ENCODE data around the gene USP36. TPM values are rescaled to one million over a fixed set of nuclear protein-coding genes. Genes with fewer than 3 reads are reported as not detected.

The USP36 gene
- total RNA-seq, 2 donors from 2014 or later, result 82.2 to 88.1 TPM

DNA sequence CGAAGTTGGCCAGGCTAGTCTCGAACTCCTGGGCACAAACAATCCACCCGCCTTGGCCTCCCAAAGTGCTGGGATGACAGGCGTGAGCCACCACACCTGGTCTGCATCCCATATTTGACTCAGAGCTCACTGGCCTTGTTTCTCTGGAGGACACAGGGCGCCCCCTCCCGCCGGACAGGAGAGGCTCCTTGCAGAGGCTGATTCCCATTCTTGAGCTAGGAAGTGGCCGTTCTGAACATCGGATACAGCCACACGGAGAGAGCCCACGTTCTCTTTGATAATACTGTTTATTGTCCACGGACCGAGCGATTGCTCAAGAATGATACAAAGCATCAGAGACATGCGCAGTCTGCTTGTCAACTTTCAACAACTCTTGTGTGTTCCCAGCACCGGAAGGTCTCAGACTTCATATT, 12.1 kb upstream of the USP36 start:
- Mint-ChIP-seq H3K27ac (no peak overlapping the region), H3K36me3 (no peaks in the 10 kb centered on the region), H3K9me3 (no peaks in the 10 kb centered on the region)
- ATAC-seq (no peak), DNase-seq (ENCODE audit: low spot score in 2 of 2) (no peak)

DNA sequence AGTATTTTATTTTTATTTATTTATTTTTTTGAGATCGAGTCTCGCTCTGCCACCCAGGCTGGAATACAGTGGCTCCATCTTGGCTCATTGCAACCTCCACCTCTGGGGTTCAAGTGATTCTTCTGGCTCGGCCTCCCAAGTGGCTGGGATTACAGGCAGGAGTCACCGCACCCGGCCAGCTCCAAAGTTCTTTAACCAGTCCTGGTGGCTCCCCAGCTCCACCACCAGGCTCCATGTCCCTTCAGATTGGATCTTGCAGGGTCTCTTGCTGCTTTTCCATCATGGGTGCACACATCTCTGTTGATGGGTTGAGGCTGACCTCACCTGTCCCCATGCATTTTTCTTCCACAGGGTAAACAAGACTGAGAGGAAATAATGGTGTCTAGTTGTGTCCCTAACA, 8.4 kb upstream of the USP36 start:
- H3K9me3 Mint-ChIP-seq, result no peaks in the 10 kb centered on the region
- DNase-seq (ENCODE audit: low spot score in 2 of 2) (no peak), ATAC-seq (no peak)
- H3K36me3 Mint-ChIP-seq, result no peaks in the 10 kb centered on the region
- peak overlapping the region in 1 of 2 donors; percentile 68 for H3K27ac Mint-ChIP-seq

DNA sequence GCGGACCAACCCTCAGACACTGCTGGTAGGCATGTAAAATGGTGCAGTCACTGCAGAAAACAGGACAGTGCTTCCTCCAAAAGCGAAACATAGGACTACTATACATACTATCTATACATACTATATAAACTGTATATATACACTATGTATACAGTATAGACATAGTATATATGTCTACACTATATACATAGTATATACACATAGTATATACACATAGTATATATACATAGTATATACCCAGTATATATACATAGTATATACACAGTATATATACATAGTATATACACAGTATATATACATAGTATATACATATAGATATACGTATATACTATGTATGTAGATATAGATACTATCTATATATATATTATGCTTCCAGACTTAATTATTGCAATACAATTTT, 6.4 kb upstream of the USP36 start:
- no peak for DNase-seq (ENCODE audit: low spot score in 2 of 2)

DNA sequence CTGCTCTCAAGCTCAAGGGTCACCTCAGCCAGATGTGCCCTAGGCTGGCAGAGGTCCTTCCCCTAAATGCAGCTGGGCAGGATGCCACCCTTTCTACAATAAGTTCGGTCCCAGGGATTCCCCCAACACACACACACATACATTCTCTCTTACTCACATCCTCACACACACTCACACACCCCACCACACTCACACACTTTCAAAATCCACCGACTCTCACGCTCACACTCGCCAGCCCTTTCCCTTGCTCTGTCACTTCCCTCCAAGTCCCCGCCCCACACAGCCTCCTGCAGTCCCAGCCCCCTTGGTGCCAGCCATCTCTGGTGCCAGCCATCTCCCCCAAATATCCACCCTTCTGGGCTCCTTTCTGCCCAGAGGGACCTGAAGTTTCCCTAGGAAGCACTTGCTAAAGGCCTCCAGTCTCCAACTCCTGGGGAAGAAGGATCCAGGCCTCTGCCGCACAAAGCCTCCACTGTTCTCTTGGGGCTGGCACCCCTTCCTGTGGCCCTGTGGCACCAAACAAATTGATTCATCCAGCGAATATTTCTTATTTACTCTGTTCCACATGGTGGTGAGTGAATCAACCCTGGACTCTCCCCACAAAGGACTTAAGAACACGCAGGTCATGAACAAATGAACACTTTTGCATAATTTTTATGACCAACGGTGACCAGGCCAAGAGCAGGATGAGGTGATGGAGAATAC, 3.8 kb upstream of the USP36 start:
- Mint-ChIP-seq H3K27ac (peak overlapping the region in 1 of 2 donors; percentile 68), H3K9me3 (no peaks in the 10 kb centered on the region), H3K36me3 (peaks cover 5% of the 10 kb centered on the region in 2 donors)
- DNase-seq (ENCODE audit: low spot score in 2 of 2) (no peak), ATAC-seq (no peak)

More for the DNA sequence above, 6.4 kb upstream of the USP36 start:
- H3K36me3 Mint-ChIP-seq, result no peaks in the 10 kb centered on the region
- H3K27ac Mint-ChIP-seq, result no peak overlapping the region
- ATAC-seq, result no peak
- no peaks in the 10 kb centered on the region for H3K9me3 Mint-ChIP-seq

DNA sequence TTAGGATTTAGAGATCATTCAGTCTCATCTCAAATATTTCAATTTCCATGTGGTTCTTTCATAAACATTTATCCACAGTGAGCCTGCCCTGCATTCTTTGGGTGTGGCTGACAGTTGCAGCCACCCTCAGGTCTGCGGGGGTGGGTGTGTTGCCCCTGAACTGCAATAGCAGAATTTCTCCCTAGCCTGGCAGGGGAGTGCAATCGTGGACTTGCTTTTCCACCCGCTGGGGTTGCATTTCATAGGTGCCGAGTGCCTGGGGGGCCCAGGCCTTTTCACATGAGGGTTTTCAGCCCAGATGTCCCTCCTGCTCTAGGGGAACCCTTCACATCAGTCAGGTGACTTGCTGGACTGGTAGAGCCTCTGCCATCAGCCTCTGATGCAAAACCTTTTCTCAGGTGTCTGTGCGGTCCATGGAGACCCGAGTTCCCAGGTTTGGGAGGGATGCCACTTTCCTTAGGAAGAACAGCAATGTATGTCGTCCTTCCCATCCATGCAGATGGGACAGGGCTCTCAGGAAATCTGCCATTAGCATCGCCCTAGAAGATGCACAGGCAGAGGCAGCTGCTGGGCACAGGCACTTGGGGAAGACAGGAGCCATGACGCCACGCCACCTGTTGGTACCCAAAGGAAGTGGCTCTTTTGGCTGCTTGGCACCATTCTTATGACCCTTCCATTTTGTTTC, 2.4 kb upstream of the USP36 start:
- Mint-ChIP-seq H3K27ac (no peak overlapping the region), H3K9me3 (no peaks in the 10 kb centered on the region), H3K36me3 (peaks cover 15 to 16% of the 10 kb centered on the region in 2 donors)
- ATAC-seq (no peak), DNase-seq (ENCODE audit: low spot score in 2 of 2) (peak in 1 of 2 donors; percentile 57)

DNA sequence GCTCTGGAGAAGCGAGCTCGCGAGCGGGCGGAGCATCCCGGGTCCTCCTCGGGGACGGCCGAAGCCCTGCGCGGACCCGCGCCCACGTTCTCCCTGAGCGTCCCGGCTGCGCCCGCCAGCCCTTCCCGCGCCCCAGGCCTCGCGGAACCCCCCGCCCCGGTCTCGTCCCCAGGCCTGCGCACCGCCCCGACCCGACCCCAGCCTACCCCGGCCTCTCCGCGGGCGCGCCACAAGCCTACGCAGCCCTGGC, 159 bp downstream of the USP36 start:
- ATAC-seq (no peak), DNase-seq (ENCODE audit: low spot score in 2 of 2) (no peak)
- Mint-ChIP-seq H3K36me3 (peaks cover 28 to 32% of the 10 kb centered on the region in 2 donors), H3K27ac (peak overlapping the region; percentile 88 to 95), H3K9me3 (no peaks in the 10 kb centered on the region)

DNA sequence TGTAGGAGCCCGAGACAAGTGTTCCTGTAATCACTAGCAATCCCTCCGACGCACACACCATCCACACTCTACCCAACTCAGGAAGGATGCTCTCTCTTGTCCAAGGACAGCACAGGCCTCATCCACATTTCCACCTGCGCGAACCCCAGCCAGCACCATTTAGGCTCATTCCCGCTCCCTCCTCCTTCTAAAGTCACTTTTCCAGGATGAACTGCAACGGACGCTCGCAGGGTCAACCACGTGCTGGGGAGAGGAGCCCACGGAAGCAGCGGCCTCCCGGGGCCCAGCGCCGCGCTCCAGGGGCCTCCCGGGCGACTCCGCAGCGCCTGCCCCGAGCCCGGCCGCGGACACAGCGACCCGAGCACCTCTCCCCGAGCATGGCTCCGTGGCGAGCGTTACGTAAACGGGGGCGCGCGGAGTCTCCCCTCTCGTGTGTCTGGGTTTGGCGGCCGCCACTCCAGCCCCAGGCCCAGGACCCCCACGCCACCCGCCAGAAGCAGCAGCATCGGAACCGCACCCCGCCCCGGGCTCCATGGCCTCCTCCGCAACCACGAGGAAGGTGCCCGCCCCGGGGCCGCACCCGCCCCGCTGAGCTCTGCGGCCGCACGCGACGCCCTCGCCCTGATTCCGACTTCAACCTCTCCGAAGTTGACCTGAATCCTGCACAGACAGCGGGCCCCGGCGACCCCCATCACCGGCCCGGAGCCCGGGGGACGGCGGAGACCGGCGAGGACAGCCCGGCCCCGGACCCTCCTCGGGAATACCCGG, 668 bp downstream of the USP36 start:
- ATAC-seq, result peak; percentile 10 to 23
- peak overlapping the region; percentile 88 to 97 for H3K27ac Mint-ChIP-seq
- peak; percentile 51 to 57 for DNase-seq (ENCODE audit: low spot score in 2 of 2)
- no peaks in the 10 kb centered on the region for H3K9me3 Mint-ChIP-seq
- peaks cover 28 to 32% of the 10 kb centered on the region in 2 donors for H3K36me3 Mint-ChIP-seq

DNA sequence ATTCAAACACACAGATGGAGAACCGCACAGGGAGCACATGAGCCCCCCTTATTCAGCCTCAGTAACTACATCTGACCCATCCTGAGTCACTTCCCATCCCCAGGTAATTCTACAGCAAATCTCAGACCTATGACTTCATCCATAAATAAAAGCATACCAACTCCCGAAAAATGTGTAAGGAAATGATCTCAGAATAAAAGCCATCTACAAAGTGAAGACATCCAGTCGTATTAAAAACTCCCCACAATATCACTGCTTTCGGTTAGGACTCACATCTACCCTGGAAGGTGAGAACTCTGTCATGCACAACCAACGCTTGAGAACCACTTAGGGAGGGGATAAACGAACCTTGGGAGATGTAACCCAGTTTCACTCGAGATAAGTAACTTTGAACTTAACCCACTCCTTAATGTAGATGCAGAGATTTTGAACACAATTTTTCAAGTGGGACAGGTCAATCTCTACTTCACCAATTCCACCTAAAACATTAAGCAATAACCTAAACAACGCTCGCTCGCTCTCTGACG, 1.3 kb downstream of the USP36 start:
- no peaks in the 10 kb centered on the region for H3K9me3 Mint-ChIP-seq
- DNase-seq (ENCODE audit: low spot score in 2 of 2) (no peak), ATAC-seq (no peak)
- peaks cover 28 to 32% of the 10 kb centered on the region in 2 donors for H3K36me3 Mint-ChIP-seq
- peak overlapping the region; percentile 88 to 97 for H3K27ac Mint-ChIP-seq

DNA sequence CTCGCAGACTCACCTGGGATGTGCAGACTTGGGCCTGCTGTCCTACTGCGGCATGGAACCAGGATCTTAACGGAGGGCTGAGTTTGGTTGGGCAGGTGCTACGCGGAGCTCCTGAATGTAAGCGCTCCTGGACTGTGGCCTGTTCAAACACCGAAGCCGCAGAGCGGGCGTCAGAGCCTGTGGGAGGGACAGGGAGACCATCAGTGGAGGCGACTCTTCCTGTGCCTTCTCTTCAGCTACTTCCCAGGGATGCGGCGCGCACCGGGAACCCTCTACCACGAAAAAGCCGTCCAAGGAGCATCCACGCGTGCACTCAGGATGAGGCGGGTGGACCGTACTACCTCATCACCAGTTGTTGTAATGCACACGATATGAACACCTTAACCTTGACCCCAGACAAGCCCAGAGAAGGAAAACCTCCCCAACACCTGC, 2.0 kb downstream of the USP36 start:
- no peak for ATAC-seq
- DNase-seq (ENCODE audit: low spot score in 2 of 2), result no peak
- Mint-ChIP-seq H3K27ac (peak overlapping the region; percentile 88 to 97), H3K36me3 (peaks cover 28 to 33% of the 10 kb centered on the region in 2 donors), H3K9me3 (no peaks in the 10 kb centered on the region)

DNA sequence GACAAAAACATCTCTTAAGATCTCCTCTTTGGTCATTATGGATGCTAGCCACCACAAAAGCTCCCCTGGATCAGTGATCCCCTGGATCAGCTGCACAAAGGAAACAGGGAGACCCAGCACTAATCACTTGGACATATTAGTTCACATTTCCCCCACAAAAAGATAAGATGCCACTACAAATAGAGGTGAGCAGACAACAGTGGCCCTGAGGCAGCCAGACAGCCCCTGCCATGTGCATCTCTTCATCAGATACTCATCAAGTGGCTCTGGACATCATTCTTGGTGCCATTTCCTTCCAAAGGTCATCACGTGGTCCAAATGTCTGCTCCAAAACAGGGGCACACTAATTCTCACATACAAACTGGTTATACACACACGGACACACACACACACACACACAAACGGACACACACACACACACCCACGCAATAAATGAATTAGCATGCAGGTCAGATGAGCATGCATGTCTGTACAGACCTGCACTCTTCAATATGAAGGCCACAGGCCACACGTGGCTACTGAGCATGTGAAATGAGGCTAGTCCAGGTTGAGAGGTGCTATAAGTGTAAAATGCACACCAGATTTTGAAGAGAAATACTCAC, 4.1 kb downstream of the USP36 start:
- Mint-ChIP-seq H3K9me3 (no peaks in the 10 kb centered on the region), H3K27ac (no peak overlapping the region), H3K36me3 (peaks cover 40 to 41% of the 10 kb centered on the region in 2 donors)
- no peak for ATAC-seq
- no peak for DNase-seq (ENCODE audit: low spot score in 2 of 2)

DNA sequence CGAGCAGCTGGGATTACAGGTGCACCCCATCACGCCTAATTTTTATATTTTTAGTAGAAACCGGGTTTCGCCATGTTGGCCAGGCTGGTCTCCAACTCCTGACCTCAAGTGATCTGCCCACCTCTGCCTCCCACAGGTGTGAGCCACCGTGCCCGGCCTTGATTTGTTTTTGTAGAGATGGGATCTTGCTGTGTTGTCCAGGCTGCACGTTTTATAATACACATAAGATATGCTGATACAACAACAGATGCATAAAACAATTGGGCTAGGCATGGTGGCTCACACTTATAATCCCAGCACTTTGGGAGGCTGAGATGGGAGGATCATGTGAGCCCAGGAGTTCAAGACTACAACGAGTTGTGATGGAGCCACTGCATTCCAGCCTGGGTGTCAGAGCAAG, 6.0 kb downstream of the USP36 start:
- DNase-seq (ENCODE audit: low spot score in 2 of 2) (no peak), ATAC-seq (no peak)
- Mint-ChIP-seq H3K36me3 (peaks cover 37 to 45% of the 10 kb centered on the region in 2 donors), H3K9me3 (no peaks in the 10 kb centered on the region), H3K27ac (no peak overlapping the region)

DNA sequence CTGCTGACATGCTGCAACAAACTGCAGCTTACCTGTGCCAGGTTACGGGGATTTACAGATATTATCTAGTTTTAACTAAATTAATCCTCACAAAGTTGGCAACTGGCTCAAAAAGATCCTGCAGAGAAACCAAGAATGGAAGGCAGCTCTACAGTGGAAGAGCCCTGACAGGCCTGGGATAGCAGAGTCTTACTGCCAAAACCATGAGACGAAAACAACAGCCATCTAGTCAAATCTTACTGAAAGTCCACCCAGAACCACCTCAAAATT, 8.1 kb downstream of the USP36 start:
- H3K9me3 Mint-ChIP-seq, result no peaks in the 10 kb centered on the region
- peak overlapping the region in 1 of 2 donors; percentile 65 for H3K27ac Mint-ChIP-seq
- peaks cover 29 to 38% of the 10 kb centered on the region in 2 donors for H3K36me3 Mint-ChIP-seq
- ATAC-seq, result no peak
- DNase-seq (ENCODE audit: low spot score in 2 of 2), result no peak

DNA sequence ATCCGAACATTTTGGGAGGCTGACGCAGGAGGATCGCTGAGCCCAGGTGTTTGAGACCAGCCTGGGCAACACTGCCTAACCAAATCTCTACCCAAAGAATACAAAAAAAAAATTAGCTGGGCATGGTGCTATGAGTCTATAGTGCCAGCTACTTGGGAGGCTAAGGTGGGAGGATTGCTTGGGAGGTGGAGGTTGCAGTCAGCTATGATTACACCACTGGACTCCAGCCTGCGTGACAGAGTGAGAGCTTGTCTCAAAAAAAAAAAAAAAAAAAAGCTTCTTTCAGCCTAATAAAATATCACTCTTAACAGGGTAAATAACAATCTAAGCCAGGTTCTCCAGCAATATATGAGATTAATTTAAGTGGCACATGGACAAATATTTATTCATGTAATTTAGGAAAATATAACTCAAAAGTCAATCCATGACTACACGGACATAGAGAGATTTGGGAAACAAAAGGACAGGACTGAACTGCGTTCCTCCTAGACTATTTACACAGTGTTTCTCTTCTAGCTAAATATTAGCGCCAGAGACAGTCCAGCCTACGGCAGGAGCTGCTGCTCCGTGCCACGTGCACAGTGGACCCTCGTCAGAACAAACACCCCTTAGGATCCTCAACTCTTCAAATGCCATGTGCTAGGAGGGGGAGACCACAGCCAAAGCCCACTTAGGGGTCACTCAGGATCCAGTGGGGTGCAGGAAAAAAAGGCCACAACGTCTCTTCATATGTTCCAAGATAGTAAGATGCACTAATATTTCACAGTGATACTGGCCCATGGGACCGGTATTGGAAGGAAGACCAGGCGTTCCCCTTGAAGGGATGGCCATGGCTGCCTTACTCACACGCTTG, 8.7 kb downstream of the USP36 start:
- Mint-ChIP-seq H3K27ac (peak overlapping the region in 1 of 2 donors; percentile 65), H3K36me3 (peaks cover 27 to 38% of the 10 kb centered on the region in 2 donors), H3K9me3 (no peaks in the 10 kb centered on the region)
- ATAC-seq (no peak), DNase-seq (ENCODE audit: low spot score in 2 of 2) (no peak)

DNA sequence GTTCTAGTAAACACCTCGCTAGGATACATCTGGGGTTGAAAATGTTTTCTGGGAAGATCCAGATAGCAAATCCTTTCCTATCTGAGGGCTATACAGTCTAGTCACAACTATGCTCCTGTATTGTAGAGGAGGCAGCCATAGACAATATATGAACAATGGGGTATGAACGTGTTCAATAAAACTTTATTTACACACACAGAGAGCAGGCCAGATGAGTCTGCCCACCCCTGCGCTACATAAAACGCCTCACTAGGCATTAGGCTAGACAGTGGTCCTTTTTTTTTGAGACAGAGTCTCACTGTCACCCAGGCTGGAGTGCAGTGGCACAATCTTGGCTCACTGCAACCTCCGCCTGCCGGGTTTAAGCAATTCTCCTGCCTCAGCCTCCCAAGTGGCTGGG, 11.1 kb downstream of the USP36 start:
- H3K9me3 Mint-ChIP-seq, result no peaks in the 10 kb centered on the region
- peaks cover 17 to 32% of the 10 kb centered on the region in 2 donors for H3K36me3 Mint-ChIP-seq
- DNase-seq (ENCODE audit: low spot score in 2 of 2), result no peak
- no peak overlapping the region for H3K27ac Mint-ChIP-seq
- no peak for ATAC-seq

DNA sequence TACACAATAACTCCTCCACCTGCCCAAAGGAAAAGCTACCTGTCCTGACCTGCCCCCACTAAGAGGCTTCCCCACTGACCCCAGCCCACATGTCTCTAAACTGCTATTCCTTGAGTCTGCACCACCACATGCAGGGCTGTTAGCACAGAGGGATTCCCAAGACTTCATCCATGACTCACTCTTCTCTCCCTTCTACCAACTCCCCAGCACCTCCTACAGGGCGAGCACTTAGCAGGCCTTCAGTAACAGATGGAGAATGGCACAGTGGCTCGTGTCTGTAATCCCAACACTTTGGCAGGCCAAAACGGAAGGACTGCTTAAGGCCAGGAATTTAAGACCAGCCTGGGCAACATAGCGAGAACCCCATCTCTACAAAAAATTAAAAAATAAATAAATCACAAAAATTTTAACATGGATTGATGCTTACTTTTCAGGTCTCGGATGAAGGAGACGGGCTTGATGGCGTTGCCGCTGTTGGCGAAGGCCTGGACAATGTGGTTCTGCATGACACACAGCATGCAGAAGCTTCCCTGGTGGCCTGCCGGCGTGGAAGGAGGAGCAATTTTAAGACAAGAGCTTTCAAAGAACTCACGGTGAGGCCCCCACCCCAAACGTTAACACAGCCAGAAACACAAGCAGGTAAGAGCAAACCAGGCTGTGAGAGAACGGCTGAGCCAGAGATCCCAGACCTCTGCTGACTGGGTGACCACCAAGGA, 12.0 kb downstream of the USP36 start:
- ATAC-seq (peak; percentile 49 to 59), DNase-seq (ENCODE audit: low spot score in 2 of 2) (no peak)
- no peaks in the 10 kb centered on the region for H3K9me3 Mint-ChIP-seq
- peaks cover 24 to 38% of the 10 kb centered on the region in 2 donors for H3K36me3 Mint-ChIP-seq
- peak overlapping the region in 1 of 2 donors; percentile 29 for H3K27ac Mint-ChIP-seq

All from activated naive CD4-positive, alpha-beta T cell treated with anti-CD3 and anti-CD28 coated beads, Interleukin-2, amount 50 U/mL, for 72 hours (primary cell).